HT1080 (cell line): ENCODE measurements around the gene ZNF155. TPM values are rescaled to one million over a fixed set of nuclear protein-coding genes. Genes with fewer than 3 reads are reported as not detected.

ENCODE experiments used
- DNase-seq: peaks from one replicate; pipeline ENCODE4 v3.0.0-alpha.2; 2015; ENCODE audit warnings: low read depth
- small RNA-seq: library from RNA; depleted of rRNA; stranded (forward); fragments of <200 nt; gene quantifications from one replicate; pipeline ENCODE3, GENCODE V24; 2014
- total RNA-seq: library from RNA; depleted of rRNA; stranded (reverse); fragments of >200 nt; shearing (Covaris generic); gene quantifications from 2 replicates; pipeline ENCODE4 v1.2.3, GENCODE V29; 2014; rRNA removed

ZNF155 gene
- total RNA-seq, 1 experiment from 2014 or later = 4.4 TPM

DNA sequence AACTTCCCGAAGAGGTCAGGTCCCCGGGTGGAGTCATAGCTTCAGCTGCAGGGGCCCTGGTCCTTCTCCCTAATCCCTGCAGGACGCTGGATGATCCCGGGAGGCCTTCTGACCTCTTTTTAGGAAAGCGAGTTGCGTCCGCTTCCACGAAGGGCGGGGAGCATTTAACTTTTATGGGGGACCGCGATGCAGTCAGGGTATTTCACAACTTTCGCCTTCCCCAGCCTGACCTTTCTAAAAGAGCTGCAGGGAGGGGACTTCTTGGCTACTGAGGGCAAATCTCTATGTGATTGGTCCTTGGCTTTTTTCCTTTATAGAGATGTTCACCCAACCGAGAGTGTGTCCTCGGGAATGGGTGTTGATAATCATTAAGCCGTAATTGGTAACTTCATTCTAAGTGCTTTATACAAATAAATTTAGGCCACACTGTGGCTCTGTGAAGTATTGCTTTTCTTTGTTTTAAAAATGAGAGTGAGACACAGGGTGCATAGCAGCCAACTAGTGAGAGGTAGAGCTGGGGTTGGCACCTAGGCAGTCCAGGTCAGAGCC, 19.5 kb downstream of the ZNF155 start:
- peak; percentile 18 for DNase-seq

DNA sequence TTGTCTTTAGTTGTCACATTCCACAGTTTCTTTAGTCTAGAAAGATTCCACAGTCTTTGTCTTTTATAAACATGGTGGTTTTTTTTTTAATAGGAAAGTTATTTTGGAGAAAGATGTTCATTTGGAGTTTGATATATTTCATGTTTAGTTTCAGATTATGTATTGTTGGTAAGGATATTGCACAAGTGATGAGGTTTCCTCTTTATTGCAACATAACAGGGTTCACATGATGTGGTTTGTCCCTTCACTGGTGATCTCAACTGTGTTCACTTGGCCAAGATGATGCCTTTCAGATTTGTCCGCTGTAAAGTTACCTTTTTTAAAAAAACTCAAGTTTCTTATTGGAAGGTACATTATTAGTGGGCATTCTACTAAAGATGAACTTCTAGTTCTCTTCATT, 22.0 kb downstream of the ZNF155 start:
- no peak for DNase-seq

DNA sequence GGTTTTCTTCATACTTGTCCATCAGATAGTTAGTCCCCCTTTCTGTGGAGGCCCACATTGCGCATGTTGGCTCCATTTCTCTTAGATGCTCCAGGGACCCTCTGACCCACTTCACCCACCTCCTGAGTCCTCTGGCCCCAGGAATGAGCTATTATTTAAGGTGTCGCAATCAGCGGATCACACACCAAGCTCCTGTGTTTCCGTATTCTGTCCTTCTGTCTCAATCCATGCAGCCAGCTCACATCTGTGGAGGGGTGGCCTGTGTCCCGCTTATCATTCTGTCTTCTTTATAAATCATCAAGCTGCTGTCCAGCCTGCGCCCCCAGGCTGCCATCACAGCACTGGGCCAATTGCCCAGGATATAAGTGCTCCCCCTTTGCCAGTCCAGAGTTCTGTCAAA, 23.5 kb downstream of the ZNF155 start:
- DNase-seq = no peak

DNA sequence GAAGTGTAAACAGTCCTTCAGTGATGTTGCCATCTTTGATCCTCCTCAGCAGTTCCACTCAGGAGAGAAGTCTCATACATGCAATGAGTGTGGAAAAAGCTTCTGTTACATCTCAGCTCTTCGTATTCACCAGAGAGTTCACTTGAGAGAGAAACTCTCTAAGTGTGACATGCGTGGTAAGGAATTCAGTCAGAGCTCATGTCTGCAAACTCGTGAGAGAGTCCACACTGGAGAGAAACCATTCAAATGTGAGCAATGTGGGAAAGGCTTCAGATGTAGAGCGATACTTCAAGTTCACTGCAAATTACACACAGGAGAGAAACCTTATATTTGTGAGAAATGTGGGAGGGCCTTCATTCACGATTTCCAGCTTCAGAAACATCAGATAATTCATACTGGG, 26.5 kb downstream of the ZNF155 start:
- no peak for DNase-seq

DNA sequence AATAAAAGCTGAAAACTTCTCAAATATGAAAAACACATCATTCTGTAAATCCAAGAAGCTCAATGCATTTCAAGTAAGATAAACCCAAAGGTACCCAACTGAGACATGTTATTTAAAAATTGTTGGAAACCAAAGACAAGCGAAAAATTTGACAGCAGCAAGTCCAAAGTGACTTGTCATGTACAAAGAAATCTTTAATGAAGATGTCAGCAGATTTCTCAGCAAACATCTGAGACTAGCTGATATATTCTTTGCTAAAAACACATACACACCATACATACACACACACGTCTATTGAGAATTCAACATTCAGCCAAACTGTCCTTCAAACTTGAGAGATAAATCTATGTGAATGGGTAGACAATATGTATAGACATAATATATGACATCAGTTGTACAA, 35.5 kb downstream of the ZNF155 start:
- DNase-seq = no peak

DNA sequence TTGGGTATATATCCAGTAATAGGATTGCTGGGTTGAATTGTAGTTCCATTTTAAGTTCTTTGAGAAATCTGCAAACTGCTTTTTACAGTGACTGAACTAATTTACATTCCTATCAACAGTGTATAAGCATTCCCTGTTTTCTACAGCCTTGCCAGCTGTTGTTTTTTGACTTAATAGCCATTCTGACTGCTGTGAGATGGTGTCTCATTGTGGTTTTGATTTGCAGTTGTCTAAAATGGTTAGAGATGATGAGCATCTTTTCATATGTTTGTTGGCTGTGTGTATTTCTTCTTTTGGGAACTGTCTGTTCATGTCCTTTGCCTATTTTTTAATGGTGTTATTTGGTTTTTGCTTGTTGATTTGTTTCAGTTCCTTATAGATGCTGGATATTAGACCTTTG, 37.2 kb downstream of the ZNF155 start:
- no peak for DNase-seq

DNA sequence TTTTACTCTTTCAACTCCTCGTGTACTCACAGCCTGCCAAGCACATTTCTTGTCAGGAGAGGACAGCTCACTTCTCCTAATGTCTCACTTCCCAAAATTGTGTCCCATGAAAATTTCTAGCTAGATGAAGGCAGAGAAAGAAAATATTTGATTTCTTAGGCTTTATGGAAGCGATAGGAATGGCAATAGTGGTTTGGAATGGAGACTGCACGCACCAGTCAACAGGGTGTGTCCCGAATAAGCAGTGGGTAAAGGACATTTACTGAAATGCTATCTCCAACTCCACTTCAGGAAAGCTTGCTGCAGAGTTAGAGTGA, 40.9 kb downstream of the ZNF155 start:
- no peak for DNase-seq

DNA sequence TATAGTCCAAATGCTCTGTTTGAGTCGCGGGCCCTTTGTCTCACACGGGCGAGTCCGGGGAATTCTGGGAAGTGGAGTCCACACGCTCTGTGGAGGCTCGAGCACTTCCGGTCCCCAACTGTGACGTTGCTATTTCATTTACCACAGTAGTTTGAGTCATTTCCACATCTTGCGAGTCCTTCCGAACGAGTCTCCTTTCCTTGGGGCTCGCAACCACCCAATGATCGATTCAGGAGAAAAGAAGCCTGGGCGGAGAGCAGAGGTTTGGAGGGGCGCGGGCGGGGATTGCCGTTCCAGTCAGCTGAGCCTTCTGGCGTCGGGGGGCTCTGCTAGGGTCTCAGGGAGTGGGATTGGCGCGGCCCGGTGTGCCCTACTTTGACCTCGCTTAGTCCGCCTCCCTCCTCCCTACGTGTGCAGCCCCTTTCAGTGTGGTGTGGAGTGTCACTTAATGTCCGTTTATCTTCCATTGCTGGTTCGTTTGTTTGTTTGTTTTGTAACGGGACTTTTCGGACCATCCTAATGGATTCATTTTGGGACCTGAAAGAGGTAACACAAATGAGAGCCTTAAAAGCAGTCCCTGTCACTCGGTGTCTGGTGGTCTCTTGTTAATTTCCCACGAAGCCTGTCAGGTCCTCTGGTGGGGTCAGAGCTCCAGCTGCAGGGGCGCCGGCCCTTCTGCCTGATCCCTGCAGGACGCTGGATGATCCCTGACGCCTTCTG, 41.4 kb downstream of the ZNF155 start, which contains the start of gene ZNF222:
ZNF222 (plus strand) TSS at position 163 of the 720 bp plus-strand sequence; CDS start at position 221, 58 bp downstream.
- peak; percentile 88 for DNase-seq

DNA sequence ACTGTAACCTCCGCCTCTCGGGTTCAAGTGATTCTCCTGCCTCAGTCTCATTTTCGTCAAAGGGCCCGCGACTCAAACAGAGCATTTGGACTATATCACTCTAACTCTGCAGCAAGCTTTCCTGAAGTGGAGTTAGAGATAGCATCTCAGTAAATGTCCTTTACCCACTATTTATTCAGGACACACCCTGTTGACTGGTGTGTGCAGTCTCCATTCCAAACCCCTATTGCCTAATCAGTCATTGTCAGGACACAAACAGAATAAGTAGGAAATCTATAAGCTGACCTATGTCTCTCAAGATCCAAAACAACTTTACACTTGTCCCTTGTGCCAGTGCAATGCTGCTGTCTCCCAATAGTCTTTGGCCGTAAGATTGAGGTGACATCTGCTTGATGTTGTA, 42.6 kb downstream of the ZNF155 start:
- no peak for DNase-seq

DNA sequence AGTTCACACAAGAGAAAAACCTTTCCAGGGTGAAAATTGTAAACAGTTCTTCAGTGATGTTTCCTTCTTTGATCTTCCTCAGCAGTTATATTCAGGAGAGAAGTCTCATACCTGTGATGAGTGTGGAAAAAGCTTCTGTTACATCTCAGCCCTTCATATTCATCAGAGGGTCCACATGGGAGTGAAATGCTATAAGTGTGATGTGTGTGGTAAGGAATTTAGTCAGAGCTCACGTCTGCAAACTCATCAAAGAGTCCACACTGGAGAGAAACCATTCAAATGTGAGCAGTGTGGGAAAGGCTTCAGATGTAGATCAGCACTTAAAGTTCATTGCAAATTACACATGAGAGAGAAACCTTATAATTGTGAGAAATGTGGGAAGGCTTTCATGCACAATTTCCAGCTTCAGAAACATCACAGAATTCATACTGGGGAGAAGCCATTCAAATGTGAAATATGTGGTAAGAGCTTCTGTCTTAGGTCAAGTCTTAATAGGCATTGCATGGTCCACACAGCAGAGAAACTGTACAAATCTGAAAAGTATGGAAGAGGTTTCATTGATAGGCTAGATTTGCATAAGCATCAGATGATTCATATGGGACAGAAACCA, 48.1 kb downstream of the ZNF155 start:
- no peak for DNase-seq

DNA sequence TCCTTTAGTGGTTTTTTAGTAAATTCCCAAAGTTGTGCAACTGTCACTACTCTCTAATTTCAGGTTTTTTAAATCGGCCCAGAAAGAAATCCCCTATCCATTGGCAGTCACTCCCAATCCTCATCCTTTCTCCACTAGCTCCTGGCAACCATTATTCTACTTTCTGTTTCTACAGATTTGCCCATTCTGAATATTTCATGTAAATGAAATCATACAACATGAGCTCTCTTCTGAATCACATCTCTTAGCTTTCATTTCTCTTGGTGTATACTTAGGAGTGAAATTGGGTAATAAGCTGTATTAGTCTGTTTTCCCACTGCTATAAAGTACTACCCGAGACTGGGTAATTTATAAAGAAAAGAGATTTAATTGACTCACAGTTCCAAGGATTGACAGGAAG, 58.2 kb downstream of the ZNF155 start:
- no peak for DNase-seq

Small RNAs within 50 kb of the gene (small RNA-seq; reads per million reads assigned to genes)
- gene AC006213.5 = not detected

Other genes starting within 250 kb of the ZNF155 start
- 29.0 and 37.5 TPM in 2 replicates for gene SMG9, start 229.2 kb upstream of the ZNF155 start, total RNA-seq
- gene KCNN4, start 203.2 kb upstream of the ZNF155 start, total RNA-seq = 108 and 120 TPM in 2 replicates
- gene LYPD5, start 181.7 kb upstream of the ZNF155 start, total RNA-seq = 0.07 and 0.37 TPM in 2 replicates
- gene ZNF283, start 156.9 kb upstream of the ZNF155 start, total RNA-seq = 4.3 and 6.0 TPM in 2 replicates
- gene ZNF404, start 100.2 kb upstream of the ZNF155 start, total RNA-seq = 1.1 and 1.2 TPM in 2 replicates
- gene ZNF45, start 48.9 kb upstream of the ZNF155 start, total RNA-seq = 22.8 and 25.4 TPM in 2 replicates
- 3.1 and 3.7 TPM in 2 replicates for gene ZNF221, start 33.0 kb upstream of the ZNF155 start, total RNA-seq
- gene ZNF230, start 18.8 kb downstream of the ZNF155 start, total RNA-seq = 2.6 and 5.3 TPM in 2 replicates
- gene ZNF222, start 41.2 kb downstream of the ZNF155 start, total RNA-seq = 3.7 and 5.6 TPM in 2 replicates
- gene ZNF223, start 67.8 kb downstream of the ZNF155 start, total RNA-seq = 4.2 and 6.1 TPM in 2 replicates
- gene ZNF284, start 88.0 kb downstream of the ZNF155 start, total RNA-seq = 4.1 and 5.0 TPM in 2 replicates
- 8.3 and 13.5 TPM in 2 replicates for gene ZNF224, start 110.2 kb downstream of the ZNF155 start, total RNA-seq
- gene ZNF225, start 129.2 kb downstream of the ZNF155 start, total RNA-seq = 2.9 and 3.4 TPM in 2 replicates
- gene ZNF234, start 157.4 kb downstream of the ZNF155 start, total RNA-seq = 6.7 and 8.1 TPM in 2 replicates
- gene ZNF226, start 180.9 kb downstream of the ZNF155 start, total RNA-seq = 16.7 and 21.8 TPM in 2 replicates
- 24.9 and 26.3 TPM in 2 replicates for gene ZNF227, start 228.3 kb downstream of the ZNF155 start, total RNA-seq